HepG2 (cell line): ENCODE data around the gene SMYD1. TPM values are rescaled to one million over a fixed set of nuclear protein-coding genes. Genes with fewer than 3 reads are reported as not detected.

Source experiments
- ATF3 ChIP-seq: sonication (generic); formaldehyde crosslinking; IDR thresholded peaks from 2 replicates; pipeline ENCODE4 v1.4.0; 2020; ENCODE audit warnings: missing genetic modification reagents
- BORCS8-MEF2B ChIP-seq: sonication (generic); formaldehyde crosslinking; IDR thresholded peaks from 2 replicates; pipeline ENCODE4 v1.8.0; 2022; ENCODE audit warnings: mild to moderate bottlenecking, missing genetic modification reagents
- CBX5 ChIP-seq: sonication (generic); formaldehyde crosslinking; IDR thresholded peaks from 2 replicates; pipeline ENCODE4 v1.4.0; 2020; ENCODE audit warnings: missing genetic modification reagents, borderline replicate concordance
- DRAP1 ChIP-seq: IDR thresholded peaks from 2 replicates; pipeline ENCODE4 v1.6.1; 2016; ENCODE audit warnings: missing genetic modification reagents, missing compliant biosample characterization
- EZH2 ChIP-seq: conservative IDR thresholded peaks from 2 replicates; pipeline ENCODE4 v1.6.1; 2012; ENCODE audit warnings: mild to moderate bottlenecking, low read depth, low read length, moderate library complexity
- FOSL1 ChIP-seq: sonication (generic); formaldehyde crosslinking; IDR thresholded peaks from 2 replicates; pipeline ENCODE4 v1.9.0; 2021; ENCODE audit warnings: missing genetic modification reagents, borderline replicate concordance
- FOSL2 ChIP-seq: sonication (generic); formaldehyde crosslinking; IDR thresholded peaks from 2 replicates; pipeline ENCODE4 v1.4.0; 2020; ENCODE audit warnings: missing genetic modification reagents
- IRF2 ChIP-seq: IDR thresholded peaks from 2 replicates; pipeline ENCODE4 v1.6.1; 2018; ENCODE audit warnings: missing genetic modification reagents, missing compliant biosample characterization
- NFE2 ChIP-seq: sonication (generic); formaldehyde crosslinking; IDR thresholded peaks from 2 replicates; pipeline ENCODE4 v1.4.0; 2020; ENCODE audit warnings: missing genetic modification reagents
- PITX1 ChIP-seq: sonication (generic); formaldehyde crosslinking; IDR thresholded peaks from 2 replicates; pipeline ENCODE4 v1.5.1; 2020; ENCODE audit warnings: mild to moderate bottlenecking, missing genetic modification reagents
- POGZ ChIP-seq: sonication (generic); formaldehyde crosslinking; IDR thresholded peaks from 2 replicates; pipeline ENCODE4 v1.4.0; 2020; ENCODE audit warnings: mild to moderate bottlenecking, missing genetic modification reagents
- SP4 ChIP-seq: sonication (generic); formaldehyde crosslinking; IDR thresholded peaks from 2 replicates; pipeline ENCODE4 v1.8.1; 2023; ENCODE audit warnings: mild to moderate bottlenecking, missing genetic modification reagents
- ZNF564 ChIP-seq: sonication (generic); formaldehyde crosslinking; IDR thresholded peaks from 2 replicates; pipeline ENCODE4 v1.8.1; 2023; ENCODE audit warnings: mild to moderate bottlenecking, missing genetic modification reagents
- ZNF570 ChIP-seq: sonication (generic); formaldehyde crosslinking; IDR thresholded peaks from 2 replicates; pipeline ENCODE4 v1.4.0; 2020; ENCODE audit warnings: mild to moderate bottlenecking, missing genetic modification reagents, borderline replicate concordance
- ZNF737 ChIP-seq: sonication (generic); formaldehyde crosslinking; IDR thresholded peaks from 2 replicates; pipeline ENCODE4 v1.5.0; 2020; ENCODE audit warnings: missing genetic modification reagents, mild to moderate bottlenecking, borderline replicate concordance
- ZNF839 ChIP-seq: sonication (generic); formaldehyde crosslinking; IDR thresholded peaks from 2 replicates; pipeline ENCODE4 v1.4.0; 2020; ENCODE audit warnings: missing genetic modification reagents, mild to moderate bottlenecking, borderline replicate concordance
- polyA plus RNA-seq, 8 experiments: library from polyadenylated mRNA; depleted of rRNA in 3 of 8; stranded (reverse) in 7 of 8; unstranded in 1 of 8; fragments of >200 nt; fragmentation: Illumina TruSeq in 4 of 8; extraction: Trizol in 4 of 8; gene quantifications; 2 replicates each; pipeline versions ENCODE4 v1.2.1 to v1.2.3, GENCODE V29; 2011 to 2016; ENCODE audit warnings: low read depth in 4 of 8, missing spikeins in 1 of 8, mixed read lengths in 1 of 8; ENCODE audit not compliant: insufficient read depth in 1 of 8
- total RNA-seq, 5 experiments: library from RNA; depleted of rRNA; stranded (reverse); fragments of >200 nt; fragmentation: Illumina TruSeq; extraction: Trizol; gene quantifications; 2 replicates each; pipeline ENCODE4 v1.2.3, GENCODE V29; 2016; ENCODE audit warnings: low read depth in 1 of 5
- TF ChIP-seq, protein P1 (sequence below): IDR thresholded peaks from 2 replicates; pipeline ENCODE4 v1.6.1; 2012; ENCODE audit warnings: low read depth, low read length, improper control_type of control experiment
- TF ChIP-seq, protein P2 (sequence below): sonication (generic); formaldehyde crosslinking; IDR thresholded peaks from 2 replicates; pipeline ENCODE4 v1.5.0; 2020; ENCODE audit warnings: missing genetic modification reagents
- TF ChIP-seq, protein P3 (sequence below): sonication (generic); formaldehyde crosslinking; IDR thresholded peaks from 2 replicates; pipeline ENCODE4 v1.4.0; 2020; ENCODE audit warnings: mild to moderate bottlenecking, missing genetic modification reagents
- TF ChIP-seq, protein P4 (sequence below): sonication (generic); formaldehyde crosslinking; IDR thresholded peaks from 2 replicates; pipeline ENCODE4 v1.4.0; 2020; ENCODE audit warnings: low read depth, missing genetic modification reagents

Gene SMYD1
- total and polyA plus RNA-seq, 2 of the 13 experiments (the other 11 are each of a cell fraction or from before 2014, with no cell fraction given), result not detected

- TF ChIP-seq, protein P1, sequence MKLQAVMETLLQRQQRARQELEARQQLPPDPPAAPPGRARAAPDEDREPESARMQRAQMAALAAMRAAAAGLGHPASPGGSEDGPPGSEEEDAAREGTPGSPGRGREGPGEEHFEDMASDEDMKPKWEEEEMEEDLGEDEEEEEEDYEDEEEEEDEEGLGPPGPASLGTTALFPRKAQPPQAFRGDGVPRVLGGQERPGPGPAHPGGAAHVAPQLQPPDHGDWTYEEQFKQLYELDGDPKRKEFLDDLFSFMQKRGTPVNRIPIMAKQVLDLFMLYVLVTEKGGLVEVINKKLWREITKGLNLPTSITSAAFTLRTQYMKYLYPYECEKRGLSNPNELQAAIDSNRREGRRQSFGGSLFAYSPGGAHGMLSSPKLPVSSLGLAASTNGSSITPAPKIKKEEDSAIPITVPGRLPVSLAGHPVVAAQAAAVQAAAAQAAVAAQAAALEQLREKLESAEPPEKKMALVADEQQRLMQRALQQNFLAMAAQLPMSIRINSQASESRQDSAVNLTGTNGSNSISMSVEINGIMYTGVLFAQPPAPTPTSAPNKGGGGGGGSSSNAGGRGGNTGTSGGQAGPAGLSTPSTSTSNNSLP, result peak; percentile 87
- TF ChIP-seq ZNF839 (CRISPR knock-in tag) (peak; percentile 92; the same call in 1 of the 2 replicates), BORCS8-MEF2B (CRISPR knock-in tag) (peak; percentile 96), NFE2 (CRISPR knock-in tag) (no peak), ZNF564 (CRISPR knock-in tag) (peak; percentile 21; the same call in 1 of the 2 replicates), IRF2 (peak; percentile 71), FOSL2 (CRISPR knock-in tag) (peak; percentile 60; the same call in 1 of the 2 replicates), ATF3 (CRISPR knock-in tag) (peak; percentile 57; the same call in 1 of the 2 replicates), CBX5 (CRISPR knock-in tag) (peak; percentile 87; the same call in 1 of the 2 replicates), SP4 (CRISPR knock-in tag) (peak; percentile 74; the same call in 1 of the 2 replicates), DRAP1 (CRISPR knock-in tag) (peak; percentile 99), ZNF570 (CRISPR knock-in tag) (no peak), ZNF737 (CRISPR knock-in tag) (peak; percentile 93; the same call in 1 of the 2 replicates), POGZ (CRISPR knock-in tag) (peak; percentile 82), PITX1 (CRISPR knock-in tag) (peak; percentile 86), FOSL1 (no peak), EZH2 (no peak)
- TF ChIP-seq, protein P2, sequence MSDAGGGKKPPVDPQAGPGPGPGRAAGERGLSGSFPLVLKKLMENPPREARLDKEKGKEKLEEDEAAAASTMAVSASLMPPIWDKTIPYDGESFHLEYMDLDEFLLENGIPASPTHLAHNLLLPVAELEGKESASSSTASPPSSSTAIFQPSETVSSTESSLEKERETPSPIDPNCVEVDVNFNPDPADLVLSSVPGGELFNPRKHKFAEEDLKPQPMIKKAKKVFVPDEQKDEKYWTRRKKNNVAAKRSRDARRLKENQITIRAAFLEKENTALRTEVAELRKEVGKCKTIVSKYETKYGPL, result no peak; the same call in 1 of the 2 replicates
- TF ChIP-seq, protein P3, sequence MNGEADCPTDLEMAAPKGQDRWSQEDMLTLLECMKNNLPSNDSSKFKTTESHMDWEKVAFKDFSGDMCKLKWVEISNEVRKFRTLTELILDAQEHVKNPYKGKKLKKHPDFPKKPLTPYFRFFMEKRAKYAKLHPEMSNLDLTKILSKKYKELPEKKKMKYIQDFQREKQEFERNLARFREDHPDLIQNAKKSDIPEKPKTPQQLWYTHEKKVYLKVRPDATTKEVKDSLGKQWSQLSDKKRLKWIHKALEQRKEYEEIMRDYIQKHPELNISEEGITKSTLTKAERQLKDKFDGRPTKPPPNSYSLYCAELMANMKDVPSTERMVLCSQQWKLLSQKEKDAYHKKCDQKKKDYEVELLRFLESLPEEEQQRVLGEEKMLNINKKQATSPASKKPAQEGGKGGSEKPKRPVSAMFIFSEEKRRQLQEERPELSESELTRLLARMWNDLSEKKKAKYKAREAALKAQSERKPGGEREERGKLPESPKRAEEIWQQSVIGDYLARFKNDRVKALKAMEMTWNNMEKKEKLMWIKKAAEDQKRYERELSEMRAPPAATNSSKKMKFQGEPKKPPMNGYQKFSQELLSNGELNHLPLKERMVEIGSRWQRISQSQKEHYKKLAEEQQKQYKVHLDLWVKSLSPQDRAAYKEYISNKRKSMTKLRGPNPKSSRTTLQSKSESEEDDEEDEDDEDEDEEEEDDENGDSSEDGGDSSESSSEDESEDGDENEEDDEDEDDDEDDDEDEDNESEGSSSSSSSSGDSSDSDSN (CRISPR knock-in tag), result peak; percentile 71; the same call in 1 of the 2 replicates
- TF ChIP-seq, protein P4, sequence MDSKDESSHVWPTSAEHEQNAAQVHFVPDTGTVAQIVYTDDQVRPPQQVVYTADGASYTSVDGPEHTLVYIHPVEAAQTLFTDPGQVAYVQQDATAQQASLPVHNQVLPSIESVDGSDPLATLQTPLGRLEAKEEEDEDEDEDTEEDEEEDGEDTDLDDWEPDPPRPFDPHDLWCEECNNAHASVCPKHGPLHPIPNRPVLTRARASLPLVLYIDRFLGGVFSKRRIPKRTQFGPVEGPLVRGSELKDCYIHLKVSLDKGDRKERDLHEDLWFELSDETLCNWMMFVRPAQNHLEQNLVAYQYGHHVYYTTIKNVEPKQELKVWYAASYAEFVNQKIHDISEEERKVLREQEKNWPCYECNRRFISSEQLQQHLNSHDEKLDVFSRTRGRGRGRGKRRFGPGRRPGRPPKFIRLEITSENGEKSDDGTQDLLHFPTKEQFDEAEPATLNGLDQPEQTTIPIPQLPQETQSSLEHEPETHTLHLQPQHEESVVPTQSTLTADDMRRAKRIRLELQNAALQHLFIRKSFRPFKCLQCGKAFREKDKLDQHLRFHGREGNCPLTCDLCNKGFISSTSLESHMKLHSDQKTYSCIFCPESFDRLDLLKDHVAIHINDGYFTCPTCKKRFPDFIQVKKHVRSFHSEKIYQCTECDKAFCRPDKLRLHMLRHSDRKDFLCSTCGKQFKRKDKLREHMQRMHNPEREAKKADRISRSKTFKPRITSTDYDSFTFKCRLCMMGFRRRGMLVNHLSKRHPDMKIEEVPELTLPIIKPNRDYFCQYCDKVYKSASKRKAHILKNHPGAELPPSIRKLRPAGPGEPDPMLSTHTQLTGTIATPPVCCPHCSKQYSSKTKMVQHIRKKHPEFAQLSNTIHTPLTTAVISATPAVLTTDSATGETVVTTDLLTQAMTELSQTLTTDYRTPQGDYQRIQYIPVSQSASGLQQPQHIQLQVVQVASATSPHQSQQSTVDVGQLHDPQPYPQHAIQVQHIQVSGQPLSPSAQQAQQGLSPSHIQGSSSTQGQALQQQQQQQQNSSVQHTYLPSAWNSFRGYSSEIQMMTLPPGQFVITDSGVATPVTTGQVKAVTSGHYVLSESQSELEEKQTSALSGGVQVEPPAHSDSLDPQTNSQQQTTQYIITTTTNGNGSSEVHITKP (CRISPR knock-in tag), result peak; percentile 81
These were observed 60.4 kb downstream of the SMYD1 start, which contains the start of gene FABP1 (continued) for GRCh38 chr2:88127888-88128653.
